Mucosa of rectum (tissue), 2 donors: ENCODE measurements around the gene DPP9.
"Not testable (repeated sequence)": the region's sequence is repeated elsewhere in the genome, so short reads cannot be mapped to it uniquely, and the experiment has no call there.

Source experiments
- H3K27ac ChIP-seq, 2 donors: one replicate each; pipeline ENCODE4 v1.7.0; 2013; ENCODE audit warnings: inconsistent platforms in 2 of 2, low read depth in 2 of 2, low read length in 2 of 2
- H3K27me3 ChIP-seq, 2 donors: one replicate each; pipeline ENCODE4 v1.7.0; 2013; ENCODE audit warnings: low read length in 2 of 2; ENCODE audit not compliant: control insufficient read depth in 2 of 2, insufficient read depth in 2 of 2
- H3K36me3 ChIP-seq, 2 donors: one replicate each; pipeline ENCODE4 v1.7.0; 2013; ENCODE audit warnings: low read length in 2 of 2; ENCODE audit not compliant: control insufficient read depth in 2 of 2, insufficient read depth in 2 of 2
- H3K4me1 ChIP-seq, 2 donors: one replicate each; pipeline ENCODE4 v1.7.0; 2013; ENCODE audit warnings: low read length in 2 of 2, mild to moderate bottlenecking in 1 of 2; ENCODE audit not compliant: control insufficient read depth in 2 of 2, insufficient read depth in 2 of 2
- H3K4me3 ChIP-seq, 2 donors: one replicate each; pipeline ENCODE4 v1.7.0; 2013; ENCODE audit warnings: low read length in 2 of 2
- H3K9ac ChIP-seq, 2 donors: one replicate each; pipeline ENCODE4 v1.7.0; 2013; ENCODE audit warnings: low read length in 2 of 2, low read depth in 1 of 2, mild to moderate bottlenecking in 1 of 2
- H3K9me3 ChIP-seq, 2 donors: one replicate each; pipeline ENCODE4 v1.7.0; 2013; ENCODE audit warnings: low read length in 2 of 2; ENCODE audit not compliant: control insufficient read depth in 2 of 2
- donor health status: healthy.
- donor health status: Normal muscosa, but diverticular disease.

Gene DPP9

DNA sequence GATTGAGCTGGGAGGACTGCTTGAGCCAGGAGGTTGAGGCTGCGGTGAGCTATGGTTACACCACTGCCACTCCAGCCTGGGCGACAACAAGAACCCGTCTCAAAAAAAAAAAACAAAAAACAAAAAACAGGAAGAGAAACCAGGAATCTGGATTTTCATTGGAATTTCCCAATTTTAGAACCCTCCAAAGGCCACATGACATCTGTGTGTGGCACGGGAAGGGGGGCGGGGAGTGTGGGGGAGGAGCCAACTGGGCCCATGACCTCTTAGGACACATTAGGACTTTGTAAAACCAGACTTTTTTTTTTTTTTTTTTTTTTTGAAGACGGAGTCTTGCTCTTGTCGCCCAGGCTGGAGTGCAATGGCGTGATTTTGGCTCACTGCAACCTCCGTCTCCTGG, 32.3 kb downstream of the DPP9 start:
- Histone ChIP-seq H3K9ac (no peak overlapping the region), H3K27ac (no peak overlapping the region)

DNA sequence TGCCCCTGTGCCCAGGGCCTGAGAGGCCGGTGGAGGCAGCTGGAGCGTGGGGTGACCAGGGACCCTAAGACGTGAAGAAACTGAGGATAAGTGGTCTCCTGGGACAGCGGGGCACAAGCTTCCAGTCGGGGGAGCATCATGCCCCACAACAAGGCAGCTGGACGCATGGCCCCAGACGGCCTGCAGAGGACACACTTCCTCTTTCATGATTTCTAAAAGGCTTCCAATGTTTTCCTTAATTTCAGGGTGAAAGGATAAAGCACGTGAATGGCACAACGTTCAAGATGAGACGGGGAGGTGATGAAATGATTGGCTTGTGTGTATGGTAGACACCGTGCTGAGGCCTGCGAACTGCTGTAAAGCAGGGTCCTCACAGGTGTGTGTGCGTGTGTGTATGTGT, 33.3 kb downstream of the DPP9 start:
- Histone ChIP-seq H3K4me1 (peaks cover 0 to 3% of the 10 kb centered on the region in 2 donors), H3K4me3 (no peak overlapping the region), H3K27ac (no peak overlapping the region), H3K36me3 (peaks cover 56 to 75% of the 10 kb centered on the region in 2 donors), H3K9ac (no peak overlapping the region), H3K27me3 (no peaks in the 10 kb centered on the region), H3K9me3 (no peaks in the 10 kb centered on the region)

More for the DNA sequence above, 32.3 kb downstream of the DPP9 start:
- Histone ChIP-seq H3K36me3 (peaks cover 57 to 77% of the 10 kb centered on the region in 2 donors), H3K4me3 (no peak overlapping the region), H3K27me3 (no peaks in the 10 kb centered on the region), H3K4me1 (peaks cover 0 to 3% of the 10 kb centered on the region in 2 donors), H3K9me3 (no peaks in the 10 kb centered on the region)

DNA sequence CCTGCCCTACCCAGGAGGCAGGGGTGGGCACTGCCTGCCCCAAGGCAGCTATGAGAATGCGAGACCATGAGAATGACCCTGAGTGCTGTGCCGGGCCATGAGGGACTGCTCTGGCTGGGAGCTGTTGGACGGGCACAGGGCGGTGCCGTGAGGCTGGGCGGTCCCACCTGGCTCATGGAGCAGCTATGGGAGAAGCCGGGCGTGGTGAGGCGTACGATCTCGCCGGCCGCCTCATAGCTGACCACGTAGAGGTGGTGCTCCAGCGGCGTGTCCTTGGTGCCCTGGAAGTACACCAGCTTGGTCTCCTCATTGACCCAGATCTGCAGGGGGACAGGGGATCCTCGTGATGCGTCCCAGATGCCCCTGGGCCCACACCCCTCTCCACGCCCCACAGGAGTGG, 34.2 kb downstream of the DPP9 start:
- H3K9me3 ChIP-seq: no peaks in the 10 kb centered on the region
- peaks cover 59 to 74% of the 10 kb centered on the region in 2 donors for H3K36me3 ChIP-seq
- H3K4me1 ChIP-seq: peaks cover 0 to 3% of the 10 kb centered on the region in 2 donors
- H3K27me3 ChIP-seq: no peaks in the 10 kb centered on the region
- no peak overlapping the region for H3K9ac ChIP-seq
- H3K4me3 ChIP-seq: no peak overlapping the region
- no peak overlapping the region for H3K27ac ChIP-seq

DNA sequence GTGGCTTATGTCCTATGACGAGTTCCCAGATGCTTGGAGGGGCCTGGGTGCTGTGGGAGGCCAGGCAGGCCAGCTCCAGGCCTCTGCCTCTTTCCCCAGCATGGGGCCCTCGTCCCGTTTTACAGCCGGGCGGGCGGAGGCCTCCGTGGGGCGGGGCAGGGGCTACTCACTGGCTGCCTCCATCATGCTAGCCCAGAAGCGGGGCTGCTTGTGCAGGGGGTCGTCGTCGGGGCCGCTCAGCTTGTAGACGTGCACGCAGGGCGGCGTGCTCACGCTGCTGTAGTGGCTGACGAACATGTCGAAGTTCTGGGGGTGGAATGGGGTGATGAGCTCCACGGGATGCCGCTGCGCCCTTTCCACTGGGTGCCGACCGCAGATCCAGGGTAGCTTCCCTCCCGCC, 35.1 kb downstream of the DPP9 start:
- Histone ChIP-seq H3K9ac (no peak overlapping the region), H3K4me1 (peaks cover 0 to 3% of the 10 kb centered on the region in 2 donors), H3K4me3 (no peak overlapping the region), H3K27me3 (no peaks in the 10 kb centered on the region), H3K9me3 (no peaks in the 10 kb centered on the region), H3K27ac (no peak overlapping the region), H3K36me3 (peaks cover 58 to 74% of the 10 kb centered on the region in 2 donors)

DNA sequence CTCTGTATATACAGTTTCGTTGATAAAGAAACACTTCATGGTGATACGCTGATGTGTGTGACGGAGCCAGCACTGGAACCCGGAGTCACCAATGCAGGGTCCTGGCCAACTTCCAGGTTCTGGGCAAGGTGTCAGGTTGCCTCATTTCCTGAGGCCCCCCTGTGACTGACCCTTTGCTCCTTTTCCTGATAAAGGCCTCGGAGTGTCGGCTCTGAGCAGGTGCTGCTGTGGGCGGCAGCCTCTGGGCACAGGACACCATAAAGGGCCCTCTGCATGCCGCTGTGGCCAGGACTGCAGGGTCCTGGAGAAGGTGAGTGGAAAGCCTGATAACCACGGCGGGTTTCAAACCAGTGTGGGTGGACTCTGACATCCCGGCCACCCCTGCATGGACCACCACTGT, 36.2 kb downstream of the DPP9 start:
- H3K9ac ChIP-seq: no peak overlapping the region
- no peaks in the 10 kb centered on the region for H3K9me3 ChIP-seq
- no peak overlapping the region for H3K4me3 ChIP-seq
- peaks cover 53 to 70% of the 10 kb centered on the region in 2 donors for H3K36me3 ChIP-seq
- no peak overlapping the region for H3K27ac ChIP-seq
- no peaks in the 10 kb centered on the region for H3K27me3 ChIP-seq
- H3K4me1 ChIP-seq: peaks cover 0 to 3% of the 10 kb centered on the region in 2 donors

DNA sequence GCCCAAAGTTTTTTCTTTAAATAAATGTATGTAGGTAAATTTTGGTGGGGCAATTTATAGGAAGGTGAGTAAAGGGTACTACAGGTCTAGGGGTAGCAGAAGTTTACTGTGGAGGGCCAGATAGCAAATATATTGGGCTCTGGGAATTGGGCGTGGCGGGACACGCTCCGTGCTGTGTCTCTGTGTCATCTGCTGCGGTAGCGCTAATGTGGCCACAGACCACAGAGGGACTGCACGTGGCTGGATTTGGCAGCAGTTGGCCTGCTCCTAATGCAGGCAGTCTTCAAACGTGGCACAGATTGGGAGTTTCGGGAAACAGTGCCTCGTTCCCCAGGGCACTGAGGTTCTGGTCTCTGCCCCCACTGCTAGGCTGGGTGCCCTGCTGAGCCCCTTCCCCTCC, 36.9 kb downstream of the DPP9 start:
- H3K36me3 ChIP-seq: peaks cover 53 to 68% of the 10 kb centered on the region in 2 donors
- no peak overlapping the region for H3K27ac ChIP-seq
- H3K4me1 ChIP-seq: peaks cover 0 to 3% of the 10 kb centered on the region in 2 donors
- no peaks in the 10 kb centered on the region for H3K9me3 ChIP-seq
- H3K4me3 ChIP-seq: no peak overlapping the region
- no peak overlapping the region for H3K9ac ChIP-seq
- no peaks in the 10 kb centered on the region for H3K27me3 ChIP-seq

DNA sequence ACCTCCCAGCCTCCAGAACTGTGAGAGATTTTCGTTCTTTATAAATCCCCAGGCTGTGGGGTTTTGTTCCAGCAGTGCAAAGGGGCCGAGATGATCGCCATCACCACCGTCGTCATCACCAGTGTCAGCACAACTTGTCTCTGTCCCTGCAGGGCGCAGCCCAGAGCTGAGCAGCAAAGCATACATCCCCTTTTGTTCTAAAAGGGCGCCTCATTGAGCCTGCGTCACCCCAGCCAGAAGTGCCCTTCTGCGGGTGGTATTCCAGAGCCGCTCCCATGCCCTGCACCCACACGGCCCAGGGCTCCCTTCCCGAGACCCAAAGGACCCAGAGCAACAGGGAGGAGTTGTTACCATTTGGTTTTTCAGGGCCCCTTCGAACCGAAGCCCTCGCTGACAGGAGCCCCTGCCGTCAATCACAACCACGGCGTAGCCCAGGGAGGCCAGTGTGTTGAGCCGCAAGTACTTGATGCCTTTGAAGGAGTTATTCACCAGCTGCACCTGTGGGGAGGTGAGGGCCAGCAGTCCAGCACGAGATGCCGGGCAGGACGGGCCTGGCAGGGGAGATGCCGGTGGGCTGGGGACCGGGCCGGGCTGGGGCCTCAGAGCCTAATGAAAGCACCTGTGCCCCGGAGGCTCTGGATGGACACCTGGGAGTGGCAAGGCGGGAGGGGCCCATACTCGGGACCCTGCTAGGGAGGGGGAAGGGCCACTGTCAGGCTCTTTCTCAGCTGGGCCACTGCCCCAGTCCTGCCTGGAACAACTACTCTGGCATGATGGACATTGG, 39.1 kb downstream of the DPP9 start:
- Histone ChIP-seq H3K27ac (no peak overlapping the region), H3K27me3 (no peaks in the 10 kb centered on the region), H3K4me1 (no peaks in the 10 kb centered on the region), H3K9ac (no peak overlapping the region), H3K4me3 (no peak overlapping the region), H3K36me3 (peaks cover 45 to 68% of the 10 kb centered on the region in 2 donors), H3K9me3 (no peaks in the 10 kb centered on the region)

DNA sequence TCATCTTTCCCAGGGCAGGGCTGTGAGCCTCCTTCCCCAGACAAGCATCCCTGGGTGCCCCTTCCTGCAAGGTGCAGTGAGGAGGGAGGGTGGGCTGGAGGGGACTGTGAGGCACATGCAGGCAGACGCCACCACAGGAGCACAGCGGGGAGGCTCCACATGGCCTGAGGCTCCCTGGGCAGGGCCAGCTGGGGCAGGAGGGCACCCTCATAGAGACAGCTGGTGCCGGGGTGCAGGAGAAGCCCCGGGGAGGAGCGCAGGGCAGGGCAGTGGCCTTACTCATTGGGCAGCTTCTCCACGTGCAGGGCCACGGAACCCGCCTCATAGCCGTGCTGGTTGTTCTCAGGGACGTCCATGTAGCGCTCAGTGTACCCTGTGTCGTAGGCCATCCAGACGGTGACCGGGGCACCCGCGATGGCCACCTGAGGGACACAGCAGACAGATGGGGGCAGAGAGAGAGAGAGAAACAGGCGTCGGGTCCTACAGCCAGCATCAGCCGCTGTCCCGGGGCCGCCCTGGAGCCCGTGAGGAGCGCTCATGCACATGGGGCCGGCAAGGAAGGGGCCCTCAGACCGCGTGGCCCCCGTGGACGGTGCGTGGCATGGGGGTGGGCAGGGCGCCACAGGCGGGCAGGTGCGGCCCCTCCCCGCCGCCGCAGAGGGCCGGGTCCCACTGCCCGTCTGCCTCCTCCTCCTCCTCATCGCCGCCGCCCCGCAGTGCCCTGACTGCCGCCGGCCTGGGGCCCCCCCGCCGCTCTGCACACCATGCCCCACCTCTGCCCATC, 41.0 kb downstream of the DPP9 start:
- H3K4me1 ChIP-seq: no peaks in the 10 kb centered on the region
- peaks cover 43 to 64% of the 10 kb centered on the region in 2 donors for H3K36me3 ChIP-seq
- no peaks in the 10 kb centered on the region for H3K27me3 ChIP-seq
- H3K9ac ChIP-seq: no peak overlapping the region
- H3K27ac ChIP-seq: no peak overlapping the region
- no peak overlapping the region for H3K4me3 ChIP-seq
- H3K9me3 ChIP-seq: no peaks in the 10 kb centered on the region

DNA sequence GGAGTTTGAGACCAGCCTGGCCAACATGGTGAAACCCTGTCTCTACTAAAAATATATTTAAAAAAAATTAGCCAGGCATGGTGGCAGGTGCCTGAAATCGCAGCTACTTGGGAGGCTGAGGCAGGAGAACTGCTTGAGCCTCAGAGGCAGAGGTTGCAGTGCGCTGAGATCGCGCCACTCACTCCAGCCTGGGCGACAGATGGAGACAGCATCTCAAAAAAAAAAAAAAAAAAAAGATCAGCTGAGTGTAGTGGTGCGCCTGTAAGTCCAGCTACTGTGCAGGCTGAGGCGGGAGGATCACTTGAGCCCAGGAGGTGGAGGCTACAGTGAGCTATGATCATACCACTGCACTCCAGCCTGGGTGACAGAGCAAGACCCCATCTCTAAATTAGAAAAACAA, 43.6 kb downstream of the DPP9 start:
- not testable (repeated sequence) for H3K4me1 ChIP-seq, H3K27ac ChIP-seq, H3K9me3 ChIP-seq, H3K4me3 ChIP-seq, H3K27me3 ChIP-seq, H3K9ac ChIP-seq
- H3K36me3 ChIP-seq: peaks cover 43 to 54% of the 10 kb centered on the region in 2 donors
